HG03520 (cell line): Measurements from ENCODE around the gene NKRF.
"Not testable (repeated sequence)": the region's sequence is repeated elsewhere in the genome, so short reads cannot be mapped to it uniquely, and the experiment has no call there.

Experiments
- ATAC-seq: cut with Tn5 transposase; IDR thresholded peaks from one replicate; pipeline ENCODE4 v1.9.1; 2021; ENCODE audit warnings: mild to moderate bottlenecking, moderate library complexity; ENCODE audit not compliant: unreplicated experiment

Gene NKRF

DNA sequence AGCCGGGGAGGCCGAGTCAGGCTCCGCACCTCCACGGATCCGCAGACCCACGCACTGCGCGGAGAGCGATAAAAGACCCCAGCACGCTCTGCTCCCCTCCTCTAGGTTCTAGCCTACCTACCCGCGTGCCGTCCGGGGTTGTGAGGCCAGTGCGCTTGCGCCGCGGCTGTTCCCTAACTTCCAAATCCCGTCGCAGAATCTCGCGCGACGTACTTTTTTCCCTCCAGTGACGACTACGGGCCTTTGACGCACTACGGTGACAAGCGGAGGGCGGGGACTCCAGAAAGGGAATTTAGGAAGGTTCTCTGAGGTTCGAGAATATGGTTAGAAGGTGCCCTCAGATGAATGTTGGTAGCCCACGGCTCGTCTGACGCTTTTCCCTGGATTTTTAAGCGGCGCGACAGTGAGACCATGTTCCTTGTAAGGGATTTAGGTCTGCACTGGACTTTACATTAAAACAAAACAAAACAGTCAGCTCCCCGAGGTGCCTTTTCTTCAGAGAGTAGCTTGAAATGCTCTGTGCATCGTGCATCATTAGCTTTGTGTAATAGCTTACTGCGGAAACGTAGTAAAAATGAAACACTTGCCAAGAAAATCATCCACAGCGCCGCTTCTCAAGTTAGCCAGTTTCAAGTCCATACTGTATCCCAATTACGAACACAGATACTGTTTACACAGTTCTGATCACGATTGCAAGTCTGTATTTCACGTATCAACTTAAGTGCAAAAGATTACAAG, at the start of gene NKRF:
TSS of gene NKRF (minus strand) at position 145 of the 738 bp plus-strand sequence.
- ATAC-seq = peak; percentile 64

GRCh38 chrX:119655125-119655524, 48.9 kb upstream of the NKRF start:
- no peak for ATAC-seq

- ATAC-seq = no peak
These were observed 47.9 kb upstream of the NKRF start for GRCh38 chrX:119654112-119654531.

GRCh38 chrX:119648421-119648775, 42.2 kb upstream of the NKRF start:
- peak; percentile 1 for ATAC-seq

DNA sequence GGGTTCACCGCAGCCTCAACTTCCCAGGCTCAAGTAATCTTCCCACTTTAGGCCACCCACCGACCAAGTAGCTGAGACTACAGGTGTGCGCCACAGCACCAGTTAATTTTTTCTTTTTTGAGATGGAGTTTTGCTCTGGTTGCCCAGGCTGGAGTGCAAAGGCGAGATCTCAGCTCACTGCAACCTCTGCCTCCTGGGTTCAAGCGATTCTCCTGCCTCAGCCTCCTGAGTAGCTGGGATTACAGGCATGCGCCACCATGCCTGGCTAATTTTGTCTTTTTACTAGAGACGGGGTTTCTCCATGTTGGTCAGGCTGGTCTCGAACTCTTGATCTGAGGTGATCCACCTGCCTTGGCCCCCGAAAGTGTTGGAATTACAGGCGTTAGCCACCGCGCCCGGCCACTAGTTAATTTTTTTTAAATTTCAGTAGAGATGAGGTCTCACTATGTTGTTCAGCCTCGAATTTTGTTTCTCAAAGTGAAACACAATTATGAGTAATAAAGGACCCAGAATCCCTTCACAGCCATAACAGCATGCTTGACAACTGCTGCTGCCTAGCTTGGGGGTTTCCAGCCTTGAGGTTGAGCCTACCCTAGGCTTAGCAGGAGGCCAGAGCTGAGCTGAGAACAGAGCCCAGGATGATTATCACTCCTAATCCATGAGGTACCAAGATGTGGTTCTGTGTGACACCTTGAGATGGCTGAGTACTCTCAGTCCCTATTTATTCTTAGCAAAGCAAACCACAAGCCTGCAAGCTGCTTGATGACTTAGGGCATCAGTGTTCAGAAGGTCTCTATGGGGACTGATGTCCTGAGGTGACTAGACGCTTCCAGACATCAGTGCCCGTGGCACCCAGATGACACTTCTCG, 41.6 kb upstream of the NKRF start:
- peak; percentile 95 for ATAC-seq

- ATAC-seq = no peak
These were observed 40.9 kb upstream of the NKRF start for GRCh38 chrX:119647089-119647488.

GRCh38 chrX:119646515-119646914, 40.3 kb upstream of the NKRF start:
- ATAC-seq = no peak

GRCh38 chrX:119643696-119644095, 37.5 kb upstream of the NKRF start:
- ATAC-seq = no peak

DNA sequence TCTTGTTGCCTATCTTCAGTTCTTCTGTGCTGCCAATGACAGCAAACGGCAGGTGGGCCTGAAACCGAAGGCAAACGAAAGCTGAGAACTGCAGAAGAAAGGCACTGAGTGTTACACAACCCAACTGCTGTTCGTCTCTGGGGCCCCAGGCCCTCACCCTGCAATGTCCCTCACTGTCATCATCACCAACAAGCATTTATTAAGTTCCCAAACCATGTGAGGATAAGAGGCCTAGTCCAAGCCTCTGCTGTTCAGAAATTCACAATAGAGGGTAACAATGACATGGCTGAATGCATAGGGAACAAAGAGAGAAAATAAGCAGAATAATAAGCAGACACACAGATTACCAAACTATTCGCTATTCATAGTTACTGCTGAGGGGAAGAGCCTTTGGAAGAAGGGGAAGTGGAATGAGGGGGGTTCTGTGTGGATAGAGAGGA, 34.5 kb upstream of the NKRF start:
- ATAC-seq = no peak

DNA sequence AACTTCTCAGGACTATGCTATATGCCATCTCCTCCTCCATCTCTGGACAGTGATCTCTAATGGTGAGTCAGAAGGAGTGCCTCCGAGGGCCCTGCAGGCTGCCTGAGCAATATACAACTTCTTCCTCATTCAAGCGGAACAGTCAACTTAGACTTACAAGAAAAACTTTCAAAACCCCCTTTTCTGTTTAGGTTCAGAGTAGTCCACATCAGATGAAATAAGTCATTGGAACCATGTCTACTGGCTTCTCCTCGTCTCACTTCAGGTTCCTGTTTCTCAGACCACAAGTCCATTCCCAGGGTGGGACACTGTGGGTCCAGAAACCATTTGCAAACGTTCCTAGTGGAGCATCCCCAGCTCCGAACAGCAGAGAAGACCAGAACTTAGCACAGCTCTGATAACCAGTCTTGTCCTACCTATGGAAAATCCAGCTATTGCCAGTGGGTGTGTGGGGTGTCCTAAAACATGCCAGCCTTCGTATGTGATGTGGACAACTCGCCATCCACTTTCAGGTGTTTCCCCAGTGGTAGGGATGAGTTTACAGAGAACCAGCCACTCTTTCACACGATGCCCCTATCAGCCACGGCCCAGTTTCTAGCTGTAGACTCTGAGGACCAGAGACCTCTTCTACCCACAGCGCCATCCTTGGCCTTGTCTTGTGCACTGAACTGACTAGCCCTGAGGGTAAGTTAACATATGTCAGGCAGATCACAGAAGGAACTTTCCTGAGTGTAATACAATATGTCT, 32.7 kb upstream of the NKRF start:
- peak; percentile 79 for ATAC-seq

DNA sequence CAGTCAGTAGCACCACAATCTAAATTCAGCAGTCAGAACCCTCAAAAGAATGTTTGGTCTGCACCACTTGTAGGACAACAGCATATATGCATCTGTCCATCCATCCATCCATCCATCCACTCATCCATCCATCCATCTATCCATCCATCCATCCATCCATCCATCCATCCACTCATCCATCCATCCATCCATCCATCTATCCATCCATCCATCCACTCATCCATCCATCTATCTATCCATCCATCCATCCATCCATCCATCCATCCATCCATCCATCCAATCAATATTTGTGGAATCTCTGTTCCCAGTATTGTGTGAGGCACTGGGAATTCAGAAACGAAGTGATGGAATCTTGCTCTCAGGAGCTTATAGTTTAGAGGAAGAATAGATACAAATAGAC, 31.2 kb upstream of the NKRF start:
- not testable (repeated sequence) for ATAC-seq

- no peak for ATAC-seq
These were observed 30.2 kb upstream of the NKRF start for GRCh38 chrX:119636419-119636818.

- no peak for ATAC-seq
These were observed 29.6 kb upstream of the NKRF start for GRCh38 chrX:119635799-119636198.

- ATAC-seq = no peak
These were observed 29.0 kb upstream of the NKRF start for GRCh38 chrX:119635179-119635578.

- no peak for ATAC-seq
These were observed 19.6 kb upstream of the NKRF start for GRCh38 chrX:119625843-119626242.

DNA sequence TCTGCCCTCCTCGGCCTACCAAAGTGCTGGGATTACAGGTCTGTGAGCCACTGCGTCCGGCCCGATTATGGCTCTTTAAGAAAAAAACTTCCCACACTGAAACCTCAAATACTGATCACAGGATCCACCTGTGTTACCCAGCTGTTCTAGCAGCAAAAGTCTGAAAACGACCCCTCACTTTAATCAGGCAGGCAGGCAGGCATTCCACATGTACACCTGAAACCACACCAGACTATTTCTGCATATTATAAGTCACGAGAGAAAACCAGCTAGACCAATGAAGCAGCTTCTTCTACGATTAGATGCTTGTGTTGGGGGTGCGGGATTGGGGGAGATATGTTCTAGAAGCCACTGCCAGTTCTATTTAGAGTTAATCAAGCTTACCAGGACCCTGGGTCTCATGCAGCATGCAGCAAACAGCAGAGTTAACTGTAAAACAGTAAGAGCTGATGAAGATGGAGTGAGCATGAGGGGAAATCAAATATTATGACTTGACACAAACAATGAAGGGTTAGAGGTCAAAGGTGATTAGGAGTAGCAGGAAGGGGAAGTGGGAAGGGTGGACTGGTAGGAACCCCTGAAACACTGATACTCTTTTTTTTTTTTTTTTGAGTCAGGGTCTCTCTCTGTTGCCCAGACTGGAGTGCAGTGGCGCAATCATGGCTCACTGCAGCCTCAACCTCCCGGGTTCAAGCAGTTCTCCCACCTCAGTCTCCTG, 18.9 kb upstream of the NKRF start:
- no peak for ATAC-seq

GRCh38 chrX:119624417-119624816, 18.2 kb upstream of the NKRF start:
- no peak for ATAC-seq

DNA sequence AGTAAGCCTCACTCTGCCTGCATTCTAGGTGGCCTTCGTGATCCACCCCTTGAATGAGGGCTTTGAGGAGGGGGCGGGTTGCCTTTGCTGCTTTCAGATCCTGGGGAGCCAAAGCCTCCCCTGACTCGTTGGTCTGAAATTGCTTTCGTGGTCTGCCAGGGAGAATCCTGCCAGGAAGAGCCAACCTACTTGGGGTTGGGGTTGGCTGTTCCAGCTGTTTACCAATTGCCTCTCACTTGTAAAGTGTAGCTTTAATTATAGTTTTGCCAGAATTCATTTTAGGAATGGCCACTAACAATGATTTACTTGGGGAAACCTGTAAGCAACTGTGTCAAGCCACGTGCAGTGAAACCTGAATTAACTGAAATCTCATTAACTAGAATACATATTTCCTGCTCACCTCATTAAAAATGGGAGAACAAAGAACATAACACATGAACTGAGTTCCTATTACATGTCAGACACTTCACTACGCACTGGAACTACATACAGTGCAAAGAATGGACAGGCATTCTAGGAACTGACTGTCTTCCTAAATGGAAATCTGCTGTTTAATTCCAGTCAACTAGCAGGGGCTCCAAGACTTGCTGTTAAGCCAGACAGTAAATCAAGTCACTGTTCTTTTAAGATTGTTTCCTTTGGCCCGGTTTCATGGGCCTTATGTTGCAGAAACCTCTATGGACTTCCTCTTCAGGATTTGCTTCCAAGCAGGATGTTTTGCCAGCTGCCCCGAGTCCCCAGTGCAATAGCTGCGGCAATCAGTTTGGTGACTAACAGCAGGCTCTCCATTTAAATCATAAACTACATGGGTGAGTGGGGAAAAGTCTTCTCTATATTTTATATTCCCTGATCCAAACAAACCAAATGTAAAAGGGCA, 16.4 kb upstream of the NKRF start:
- no peak for ATAC-seq

GRCh38 chrX:119618439-119618838, 12.2 kb upstream of the NKRF start:
- no peak for ATAC-seq
